Mucosa of descending colon (tissue), 3 donors: ENCODE measurements around the gene MOB3B. TPM values are rescaled to one million over a fixed set of nuclear protein-coding genes. Genes with fewer than 3 reads are reported as not detected.

Experiments used
- ATAC-seq: fragments of 200-7000 bp; cut with Tn5 transposase; one replicate; pipeline ENCODE4 v1.9.1; 2020; ENCODE audit warnings: mild to moderate bottlenecking, moderate library complexity
- DNase-seq, 3 donors: peaks; one replicate each; pipeline ENCODE4 v3.0.0-alpha.2; 2020
- H3K36me3 ChIP-seq: fragments of 200-600 bp; one replicate; pipeline ENCODE4 v1.8.0; 2021; ENCODE audit warnings: low read depth, mild to moderate bottlenecking
- H3K4me1 ChIP-seq: fragments of 200-600 bp; one replicate; pipeline ENCODE4 v1.8.0; 2021; ENCODE audit warnings: low read depth, mild to moderate bottlenecking
- H3K4me3 ChIP-seq: fragments of 200-600 bp; one replicate; pipeline ENCODE4 v1.8.0; 2021; ENCODE audit warnings: mild to moderate bottlenecking
- H3K9me3 ChIP-seq: fragments of 200-600 bp; one replicate; pipeline ENCODE4 v1.8.0; 2021; ENCODE audit warnings: mild to moderate bottlenecking
- intact Hi-C, 2 donors: fragments of 100-400 bp; cut with DNase I in 1 of 2; cut with micrococcal nuclease in 1 of 2; formaldehyde crosslinking; loops; one replicate each; pipeline versions ENCODE4 v1.11.0 to v1.11.1; 2022; cut with DNase I, micrococcal nuclease
- total RNA-seq, 3 donors: library from RNA; stranded (reverse); fragmentation: NEBNext Ultra II Directional in 2 of 3; extraction: Animal tissue kit (Norgen Biotek cat#: 25700) in 2 of 3; gene quantifications; one replicate each; pipeline versions ENCODE4 v1.2.1 to v1.2.4, GENCODE V29; 2021 to 2023
- TF ChIP-seq, protein P1 (sequence below): fragments of 200-600 bp; IDR thresholded peaks from one replicate; pipeline ENCODE4 v1.8.0; 2022; ENCODE audit warnings: antibody characterized with exemption, mild to moderate bottlenecking
- donor health status: DM: no; HTN: no; CAD: no; lungs with moderate emphysema.
- donor health status: DM: no; HTN: no; CAD: no.
- donor health status: DM: no; HTN: yes; CAD: no.

Gene MOB3B
- total RNA-seq, 3 donors from 2014 or later = 34.6 to 57.5 (median 41.7) TPM

- Histone ChIP-seq H3K36me3 (no peaks in the 10 kb centered on the region), H3K9me3 (no peaks in the 10 kb centered on the region), H3K4me3 (no peak overlapping the region), H3K4me1 (peaks cover 20% of the 10 kb centered on the region)
- TF ChIP-seq, protein P1, sequence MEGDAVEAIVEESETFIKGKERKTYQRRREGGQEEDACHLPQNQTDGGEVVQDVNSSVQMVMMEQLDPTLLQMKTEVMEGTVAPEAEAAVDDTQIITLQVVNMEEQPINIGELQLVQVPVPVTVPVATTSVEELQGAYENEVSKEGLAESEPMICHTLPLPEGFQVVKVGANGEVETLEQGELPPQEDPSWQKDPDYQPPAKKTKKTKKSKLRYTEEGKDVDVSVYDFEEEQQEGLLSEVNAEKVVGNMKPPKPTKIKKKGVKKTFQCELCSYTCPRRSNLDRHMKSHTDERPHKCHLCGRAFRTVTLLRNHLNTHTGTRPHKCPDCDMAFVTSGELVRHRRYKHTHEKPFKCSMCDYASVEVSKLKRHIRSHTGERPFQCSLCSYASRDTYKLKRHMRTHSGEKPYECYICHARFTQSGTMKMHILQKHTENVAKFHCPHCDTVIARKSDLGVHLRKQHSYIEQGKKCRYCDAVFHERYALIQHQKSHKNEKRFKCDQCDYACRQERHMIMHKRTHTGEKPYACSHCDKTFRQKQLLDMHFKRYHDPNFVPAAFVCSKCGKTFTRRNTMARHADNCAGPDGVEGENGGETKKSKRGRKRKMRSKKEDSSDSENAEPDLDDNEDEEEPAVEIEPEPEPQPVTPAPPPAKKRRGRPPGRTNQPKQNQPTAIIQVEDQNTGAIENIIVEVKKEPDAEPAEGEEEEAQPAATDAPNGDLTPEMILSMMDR = no peak
- no peak for DNase-seq
- intact Hi-C loops = loop anchor here (5.0 to 10.0 kb wide), 2 partner anchors 39 to 56 kb away; no protein-coding TSS in a partner anchor
- peak; percentile 9 for ATAC-seq
Observed at GRCh38 chr9:27338527-27338903, 191.1 kb downstream of the MOB3B start.

- peak; percentile 87 for ATAC-seq
- intact Hi-C loops = loop anchor here (5.0 to 10.0 kb wide), 2 partner anchors 39 to 57 kb away; no protein-coding TSS in a partner anchor
- no peak overlapping the region for H3K4me3 ChIP-seq
Observed at GRCh38 chr9:27337833-27338526, 191.6 kb downstream of the MOB3B start.

DNA sequence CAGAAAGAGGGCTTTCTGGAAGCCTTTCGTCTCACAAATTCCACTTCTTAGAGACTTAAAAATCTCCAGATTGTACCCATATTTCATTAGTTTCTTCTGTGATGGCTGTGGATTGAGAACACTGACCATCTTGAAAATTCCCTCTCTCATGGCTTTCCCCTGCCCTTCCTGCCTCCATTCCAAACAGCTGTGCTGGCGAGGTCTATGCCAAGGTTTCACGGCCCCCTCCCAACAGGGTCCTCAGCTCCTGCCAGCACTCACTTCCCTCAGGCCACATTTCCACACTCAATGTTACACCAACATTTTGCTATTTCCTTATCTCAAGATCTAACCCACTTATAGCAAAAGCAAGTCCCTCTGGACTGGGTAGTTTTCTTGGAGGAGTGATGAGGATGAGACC is 192.4 kb downstream of the MOB3B start:
- no peak overlapping the region for H3K4me3 ChIP-seq
- H3K36me3 ChIP-seq = no peaks in the 10 kb centered on the region
- intact Hi-C loops = loop anchor here (5.0 to 10.0 kb wide), 2 partner anchors 40 to 58 kb away; no protein-coding TSS in a partner anchor
- H3K9me3 ChIP-seq = no peaks in the 10 kb centered on the region
- DNase-seq (no peak), ATAC-seq (no peak)
- H3K4me1 ChIP-seq = peaks cover 20% of the 10 kb centered on the region
- TF ChIP-seq, protein P1 = no peak

More at GRCh38 chr9:27337833-27338526, 191.6 kb downstream of the MOB3B start:
- TF ChIP-seq, protein P1 = no peak
- H3K36me3 ChIP-seq = no peaks in the 10 kb centered on the region
- no peaks in the 10 kb centered on the region for H3K9me3 ChIP-seq
- H3K4me1 ChIP-seq = peaks cover 20% of the 10 kb centered on the region
- peak in 2 of 3 donors; percentile 54 to 55 for DNase-seq

DNA sequence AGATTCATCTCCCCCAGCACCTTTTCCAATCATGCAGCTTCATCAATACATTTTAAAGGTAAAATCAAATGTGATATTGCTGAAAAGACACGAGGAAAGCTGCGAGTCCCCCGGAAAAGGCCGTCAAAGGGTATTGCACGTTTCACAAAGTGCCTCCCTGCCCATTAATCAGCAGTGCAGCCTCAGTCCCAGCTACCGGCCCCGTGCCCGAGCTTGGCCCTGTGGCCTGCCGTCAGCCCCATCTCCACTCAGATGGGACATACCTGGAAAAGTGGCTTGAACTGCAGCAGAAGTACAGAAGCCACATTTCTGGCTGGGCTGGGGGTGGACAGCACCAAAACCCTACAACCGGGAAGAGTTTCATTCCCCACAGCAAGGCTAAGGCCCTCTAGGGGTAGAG is 192.8 kb downstream of the MOB3B start:
- Histone ChIP-seq H3K4me1 (peaks cover 20% of the 10 kb centered on the region), H3K4me3 (no peak overlapping the region), H3K36me3 (no peaks in the 10 kb centered on the region), H3K9me3 (no peaks in the 10 kb centered on the region)
- ATAC-seq (no peak), DNase-seq (no peak)
- intact Hi-C loops = loop anchor here (5.0 to 10.0 kb wide), 2 partner anchors 40 to 58 kb away; no protein-coding TSS in a partner anchor
- TF ChIP-seq, protein P1 = no peak

- intact Hi-C loops = loop anchor here (5.0 to 10.0 kb wide), 2 partner anchors 41 to 59 kb away; no protein-coding TSS in a partner anchor
Observed at GRCh38 chr9:27336126-27336525, 193.5 kb downstream of the MOB3B start.

More at GRCh38 chr9:27336126-27336525, 193.5 kb downstream of the MOB3B start:
- Histone ChIP-seq H3K4me3 (no peak overlapping the region), H3K9me3 (no peaks in the 10 kb centered on the region), H3K4me1 (peaks cover 20% of the 10 kb centered on the region), H3K36me3 (no peaks in the 10 kb centered on the region)
- no peak for DNase-seq
- ATAC-seq = no peak
- TF ChIP-seq, protein P1 = no peak
